SK-N-SH (cell line): ENCODE data around the gene RUFY4. TPM values are rescaled to one million over a fixed set of nuclear protein-coding genes. Genes with fewer than 3 reads are reported as not detected.
"Not testable (repeated sequence)": the region's sequence is repeated elsewhere in the genome, so short reads cannot be mapped to it uniquely, and the experiment has no call there.

Experiments used
- CTCF ChIA-PET: fragments of 300-600, 350-600 bp; formaldehyde crosslinking; extraction: SDS; loops from one replicate; lab custom pipeline; 2021; lab: Yijun Ruan, JAX
- POLR2A ChIA-PET: fragments of 350-600 bp; sonication (Branson Sonifier 250); formaldehyde crosslinking; extraction: SDS; loops from one replicate; lab custom pipeline; 2020; ENCODE audit warnings: antibody characterized with exemption, inconsistent platforms; lab: Yijun Ruan, JAX
- DNase-seq: peaks from one replicate; pipeline ENCODE4 v3.0.0; 2012
- H2AFZ ChIP-seq: fragments of 200-600 bp; sonication (generic); 2 replicates; pipeline ENCODE4 v1.8.1; 2016; ENCODE audit warnings: antibody characterized with exemption, mild to moderate bottlenecking, low read depth
- H3F3A ChIP-seq: fragments of 200-600 bp; sonication (generic); replicated peaks from 2 replicates; pipeline ENCODE3; 2016; ENCODE audit warnings: antibody characterized with exemption, mild to moderate bottlenecking; ENCODE audit not compliant: insufficient read depth
- H3K27ac ChIP-seq, 2 experiments: fragments of 200-500 bp in 1 of 2; fragments of 200-600 bp in 1 of 2; sonication (Bioruptor generic) in 1 of 2; sonication (generic), shearing (Covaris generic) in 1 of 2; 2 replicates each; pipeline versions ENCODE4 v1.5.1 to v1.6.1; 2014 to 2016; ENCODE audit warnings: low read depth in 2 of 2, inconsistent platforms in 1 of 2, low read length in 1 of 2, mild to moderate bottlenecking in 1 of 2, mixed read lengths in 1 of 2
- H3K27me3 ChIP-seq: fragments of 200-600 bp; sonication (generic), shearing (Covaris generic); 2 replicates; pipeline ENCODE4 v1.6.1; 2016; ENCODE audit warnings: mixed run types; ENCODE audit not compliant: insufficient read depth
- H3K36me3 ChIP-seq, 2 experiments: fragments of 200-500 bp in 1 of 2; fragments of 200-600 bp in 1 of 2; sonication (Bioruptor generic) in 1 of 2; sonication (generic) in 1 of 2; replicated peaks in 1 of 2; 2 replicates each; pipeline versions ENCODE3 to v1.5.1; 2014 to 2016; ENCODE audit warnings: low read length in 1 of 2, mild to moderate bottlenecking in 1 of 2; ENCODE audit not compliant: insufficient read depth in 2 of 2, control insufficient read depth in 1 of 2
- H3K4me1 ChIP-seq, 2 experiments: fragments of 200-500 bp in 1 of 2; fragments of 200-600 bp in 1 of 2; sonication (Bioruptor generic) in 1 of 2; sonication (generic), shearing (Covaris generic) in 1 of 2; 2 replicates each; pipeline versions ENCODE4 v1.5.1 to v1.6.1; 2014 to 2016; ENCODE audit warnings: low read depth in 1 of 2, low read length in 1 of 2, mixed run types in 1 of 2; ENCODE audit not compliant: insufficient read depth in 2 of 2, control insufficient read depth in 1 of 2
- H3K4me2 ChIP-seq: fragments of 200-600 bp; sonication (generic), shearing (Covaris generic); 2 replicates; pipeline ENCODE4 v1.6.1; 2017; ENCODE audit warnings: mixed run types
- H3K4me3 ChIP-seq, 2 experiments: fragments of 200-500 bp in 1 of 2; fragments of 200-600 bp in 1 of 2; sonication (Bioruptor generic) in 1 of 2; sonication (generic), shearing (Covaris generic) in 1 of 2; 2 replicates each; pipeline versions ENCODE4 v1.5.1 to v1.8.1; 2014 to 2016; ENCODE audit warnings: low read depth in 2 of 2, inconsistent platforms in 1 of 2, low read length in 1 of 2, mild to moderate bottlenecking in 1 of 2, mixed read lengths in 1 of 2, moderate library complexity in 1 of 2
- H3K79me2 ChIP-seq: fragments of 200-600 bp; sonication (generic); 2 replicates; pipeline ENCODE4 v1.8.1; 2017; ENCODE audit warnings: mild to moderate bottlenecking; ENCODE audit not compliant: insufficient read depth
- H3K9ac ChIP-seq: fragments of 200-600 bp; sonication (generic); 2 replicates; pipeline ENCODE4 v1.6.1; 2017; ENCODE audit warnings: mixed run types
- H3K9me2 ChIP-seq: fragments of 200-600 bp; sonication (generic); 2 replicates; pipeline ENCODE4 v1.6.1; 2017; ENCODE audit warnings: mixed run types
- H3K9me3 ChIP-seq: fragments of 200-600 bp; sonication (generic); 2 replicates; pipeline ENCODE4 v1.6.1; 2017; ENCODE audit warnings: mixed run types, mild to moderate bottlenecking, moderate library complexity
- H4K20me1 ChIP-seq: fragments of 200-600 bp; sonication (generic); 2 replicates; pipeline ENCODE4 v1.6.1; 2017; ENCODE audit warnings: mild to moderate bottlenecking, mixed run types; ENCODE audit not compliant: insufficient read depth
- GABPA ChIP-seq: IDR thresholded peaks from 2 replicates; pipeline ENCODE4 v1.4.0; 2012; ENCODE audit warnings: low read depth, mild to moderate bottlenecking
- GATA2 ChIP-seq: sonication (generic); formaldehyde crosslinking; IDR thresholded peaks from 2 replicates; pipeline ENCODE4 v1.5.0; 2020; ENCODE audit warnings: mild to moderate bottlenecking, missing genetic modification reagents
- IRF3 ChIP-seq: fragments of 150-350 bp; IDR thresholded peaks from 2 replicates; pipeline ENCODE4 v1.6.1; 2016; ENCODE audit warnings: mild to moderate bottlenecking, low read depth, low read length
- MXI1 ChIP-seq: IDR thresholded peaks from 2 replicates; pipeline ENCODE4 v1.6.1; 2012; ENCODE audit warnings: mild to moderate bottlenecking, low read depth, low read length, improper control_type of control experiment
- NRF1 ChIP-seq: IDR thresholded peaks from 2 replicates; pipeline ENCODE4 v1.6.1; 2012; ENCODE audit warnings: low read depth, mild to moderate bottlenecking, low read length
- POLR2AphosphoS5 ChIP-seq: IDR thresholded peaks from 2 replicates; pipeline ENCODE4 v1.6.1; 2012; ENCODE audit warnings: low read depth, low read length
- RAD21 ChIP-seq: IDR thresholded peaks from 2 replicates; pipeline ENCODE4 v1.6.1; 2012; ENCODE audit warnings: mild to moderate bottlenecking, low read length
- SMC3 ChIP-seq: IDR thresholded peaks from 2 replicates; pipeline ENCODE4 v1.6.1; 2012; ENCODE audit warnings: low read depth, low read length, improper control_type of control experiment
- TEAD4 ChIP-seq: IDR thresholded peaks from 2 replicates; pipeline ENCODE4 v1.4.0; 2012; ENCODE audit warnings: mild to moderate bottlenecking, borderline replicate concordance; ENCODE audit not compliant: insufficient read depth
- YY1 ChIP-seq: IDR thresholded peaks from 2 replicates; pipeline ENCODE4 v1.4.0; 2012; ENCODE audit warnings: low read depth, mild to moderate bottlenecking
- ZBTB33 ChIP-seq: IDR thresholded peaks from 2 replicates; pipeline ENCODE4 v1.4.0; 2012; ENCODE audit warnings: low read depth, borderline replicate concordance
- WGBS: methylation state at CpG from one replicate; pipeline ENCODE4 v1.1.6; 2017; ENCODE audit warnings: low lambda C conversion rate; 5-methylcytosine and 5-hydroxymethylcytosine counted together
- polyA plus RNA-seq, 3 experiments: library from polyadenylated mRNA; depleted of rRNA; stranded (reverse); fragments of >200 nt; gene quantifications; 2 replicates each; pipeline ENCODE4 v1.2.3, GENCODE V29; 2012

Gene RUFY4
- polyA plus RNA-seq, 1 of the 3 experiments (the other 2 are of a cell fraction) = not detected

GRCh38 chr2:218043100-218043499 lies 26.0 kb upstream of the RUFY4 start (continued):
- TF ChIP-seq IRF3 = no peak
- TF ChIP-seq YY1 = no peak

- H3K79me2 ChIP-seq = no peaks in the 10 kb centered on the region
- TF ChIP-seq POLR2AphosphoS5 (no peak), TEAD4 (no peak), NRF1 (no peak), MXI1 (no peak), SMC3 (no peak), RAD21 (no peak), GABPA (no peak), ZBTB33 (no peak), GATA2 (CRISPR knock-in tag) (no peak)
- TF ChIP-seq, all 33 proteins: peak for 0
- WGBS = 38% methylated on average over 3 of the region's 5 CpGs
- ChIA-PET CTCF (interaction anchor here (0.6 to 2.5 kb wide), 9 partner anchors 9 to 255 kb away, joined by 3 to 8 read pairs (median 5); partner anchors contain the start of gene RUFY4), POLR2A (no interaction called here)
- H3K4me2 ChIP-seq = no peak overlapping the region
- H3K4me1 ChIP-seq = no peaks in the 10 kb centered on the region
- H3K27me3 ChIP-seq = peaks cover 14% of the 10 kb centered on the region; the same call in 1 of the 2 replicates
- H3K9ac ChIP-seq = no peak overlapping the region
- H3K9me2 ChIP-seq = no peaks in the 10 kb centered on the region
- no peaks in the 10 kb centered on the region for H4K20me1 ChIP-seq
- H3K36me3 ChIP-seq = no peaks in the 10 kb centered on the region
- H2AFZ ChIP-seq = no peak overlapping the region
- no peak for DNase-seq
- no peaks in the 10 kb centered on the region for H3F3A ChIP-seq
- no peak overlapping the region for H3K4me3 ChIP-seq
- no peak overlapping the region for H3K27ac ChIP-seq
- no peaks in the 10 kb centered on the region for H3K9me3 ChIP-seq
Measured at GRCh38 chr2:218043701-218044109, 25.3 kb upstream of the RUFY4 start.

GRCh38 chr2:218044599-218044998 lies 24.5 kb upstream of the RUFY4 start:
- H3K79me2 ChIP-seq, H3K9me3 ChIP-seq, H3K9ac ChIP-seq, H3K4me2 ChIP-seq, DNase-seq, H3K9me2 ChIP-seq, H4K20me1 ChIP-seq, H3K4me1 ChIP-seq, POLR2A ChIA-PET, H3F3A ChIP-seq, H3K36me3 ChIP-seq, H3K4me3 ChIP-seq, H3K27ac ChIP-seq, H2AFZ ChIP-seq: not testable (repeated sequence)
- H3K27me3 ChIP-seq = peaks cover 12% of the 10 kb centered on the region; the same call in 1 of the 2 replicates
- CTCF ChIA-PET = interaction anchor here (0.6 to 3.3 kb wide), 11 partner anchors 9 to 259 kb away, joined by 3 to 12 read pairs (median 5); no protein-coding TSS in a partner anchor
- 70% methylated on average over 1 of the region's 1 CpG for WGBS
